ENCODE data around the gene GABBR2. TPM values are rescaled to one million over a fixed set of nuclear protein-coding genes. Genes with fewer than 3 reads are reported as not detected.

Gene GABBR2
- total RNA-seq, 3 donors from 2014 or later, result not detected

- TF ChIP-seq CTCF (IDR thresholded peaks at IDR 0.05) (no peak), POLR2A (IDR thresholded peaks at IDR 0.05) (no peak), POLR2AphosphoS5 (IDR thresholded peaks at IDR 0.05) (no peak)
- no peaks in the 10 kb centered on the region for H3K36me3 ChIP-seq
- no peak for DNase-seq (ENCODE audit: low spot score in 2 of 2)
- H3K4me1 ChIP-seq, result no peaks in the 10 kb centered on the region
- no peaks in the 10 kb centered on the region for H3K9me3 ChIP-seq
- H3K4me3 ChIP-seq, result no peak overlapping the region
- H3K27me3 ChIP-seq, result peaks cover 0 to 4% of the 10 kb centered on the region in 2 donors
- intact Hi-C loops (cut with DNase I; ENCODE audit: low total_unique reads), result no loop called here
- H3K27ac ChIP-seq, result no peak overlapping the region
Measured at GRCh38 chr9:98290411-98290810, 418.3 kb downstream of the GABBR2 start.

GRCh38 chr9:98289614-98290201, 419.0 kb downstream of the GABBR2 start:
- H3K4me1 ChIP-seq, result no peaks in the 10 kb centered on the region
- H3K4me3 ChIP-seq, result no peak overlapping the region
- H3K9me3 ChIP-seq, result no peaks in the 10 kb centered on the region
- H3K27me3 ChIP-seq, result no peaks in the 10 kb centered on the region
- H3K36me3 ChIP-seq, result no peaks in the 10 kb centered on the region
- intact Hi-C loops (cut with DNase I; ENCODE audit: low total_unique reads), result no loop called here
- no peak for DNase-seq (ENCODE audit: low spot score in 2 of 2)
- no peak overlapping the region for H3K27ac ChIP-seq
- TF ChIP-seq CTCF (IDR thresholded peaks at IDR 0.05), result no peak

- no peaks in the 10 kb centered on the region for H3K9me3 ChIP-seq
- no peak overlapping the region for H3K27ac ChIP-seq
- H3K4me1 ChIP-seq, result no peaks in the 10 kb centered on the region
- no peak for DNase-seq (ENCODE audit: low spot score in 2 of 2)
- no peak overlapping the region for H3K4me3 ChIP-seq
- no peaks in the 10 kb centered on the region for H3K36me3 ChIP-seq
- H3K27me3 ChIP-seq, result no peaks in the 10 kb centered on the region
- intact Hi-C loops (cut with DNase I; ENCODE audit: low total_unique reads), result no loop called here
- TF ChIP-seq POLR2AphosphoS5 (IDR thresholded peaks at IDR 0.05), result no peak
- no peak for TF ChIP-seq CTCF (IDR thresholded peaks at IDR 0.05)
- no peak for TF ChIP-seq POLR2A (IDR thresholded peaks at IDR 0.05)
Measured at GRCh38 chr9:98288881-98289280, 419.9 kb downstream of the GABBR2 start.

GRCh38 chr9:98287384-98287783, 421.4 kb downstream of the GABBR2 start:
- no peak for TF ChIP-seq CTCF (IDR thresholded peaks at IDR 0.05)
- TF ChIP-seq POLR2A (IDR thresholded peaks at IDR 0.05), result no peak
- no peak for TF ChIP-seq POLR2AphosphoS5 (IDR thresholded peaks at IDR 0.05)
- H3K4me3 ChIP-seq, result no peak overlapping the region
- H3K4me1 ChIP-seq, result no peaks in the 10 kb centered on the region
- intact Hi-C loops (cut with DNase I; ENCODE audit: low total_unique reads), result no loop called here
- no peaks in the 10 kb centered on the region for H3K9me3 ChIP-seq
- DNase-seq (ENCODE audit: low spot score in 2 of 2), result no peak
- H3K36me3 ChIP-seq, result no peaks in the 10 kb centered on the region
- H3K27me3 ChIP-seq, result no peaks in the 10 kb centered on the region
- no peak overlapping the region for H3K27ac ChIP-seq

GRCh38 chr9:98285446-98285845, 423.3 kb downstream of the GABBR2 start:
- no peaks in the 10 kb centered on the region for H3K36me3 ChIP-seq
- DNase-seq (ENCODE audit: low spot score in 2 of 2), result no peak
- H3K9me3 ChIP-seq, result no peaks in the 10 kb centered on the region
- intact Hi-C loops (cut with DNase I; ENCODE audit: low total_unique reads), result no loop called here
- no peaks in the 10 kb centered on the region for H3K4me1 ChIP-seq
- H3K27me3 ChIP-seq, result no peaks in the 10 kb centered on the region
- no peak overlapping the region for H3K27ac ChIP-seq
- TF ChIP-seq CTCF (IDR thresholded peaks at IDR 0.05) (no peak), POLR2A (IDR thresholded peaks at IDR 0.05) (no peak), POLR2AphosphoS5 (IDR thresholded peaks at IDR 0.05) (no peak)
- no peak overlapping the region for H3K4me3 ChIP-seq

Data from breast epithelium (tissue), 4 donors.